ENCODE results near the gene GMPPB. TPM values are rescaled to one million over a fixed set of nuclear protein-coding genes. Genes with fewer than 3 reads are reported as not detected.

Gene GMPPB
- total and polyA plus RNA-seq, 9 of the 15 experiments (the other 6 are each of a cell fraction or from before 2014, with no cell fraction given) = 0.53 to 17.4 (median 8.1) TPM

GRCh38 chr3:49745986-49746385, 22.2 kb upstream of the GMPPB start:
- Histone ChIP-seq H3K27ac (ENCODE audit: extremely low read depth, low read depth, low read length) (no peak overlapping the region), H3K27me3 (ENCODE audit: control insufficient read depth in 2 of 2, insufficient read depth in 2 of 2, low read length in 2 of 2) (no peaks in the 10 kb centered on the region), H3K9me1 (ENCODE audit: control insufficient read depth, insufficient read depth, low read length) (no peaks in the 10 kb centered on the region), H3K9ac (ENCODE audit: insufficient read depth in 1 of 2, low read depth in 2 of 2, low read length in 2 of 2) (no peak overlapping the region), H3K4me2 (ENCODE audit: insufficient read depth, low read length) (no peak overlapping the region), H4K20me1 (replicated peaks; ENCODE audit: control insufficient read depth, insufficient read depth, low read length) (no peaks in the 10 kb centered on the region), H3K4me3 (no peak overlapping the region), H3K4me1 (replicated peaks in 1 of 2; ENCODE audit: control insufficient read depth in 2 of 2, insufficient read depth in 2 of 2, low read length in 2 of 2) (no peaks in the 10 kb centered on the region), H3K9me3 (replicated peaks; ENCODE audit: control insufficient read depth, insufficient read depth, low read depth, low read length) (no peaks in the 10 kb centered on the region), H3K36me3 (ENCODE audit: control insufficient read depth, insufficient read depth, low read length) (peaks cover 54% of the 10 kb centered on the region), H2AFZ (ENCODE audit: low read depth, low read length) (no peak overlapping the region), H3K79me2 (ENCODE audit: control insufficient read depth, insufficient read depth, low read length) (peaks cover 17% of the 10 kb centered on the region; the same call in 1 of the 3 replicates)
- no TSS peak for BruUV-seq (replicated peaks)
- CTCF ChIA-PET (ENCODE audit: low intra/inter-chr PET ratio) = no interaction called here
- intact Hi-C loops (cut with micrococcal nuclease) (no loop called here), in situ Hi-C loops (cut with MboI) (no loop called here)
- ATAC-seq (no peak), FAIRE-seq (no peak), DNase-seq (ENCODE audit: extremely low read depth in 1 of 4, low spot score in 3 of 4) (no peak)
- POLR2A ChIA-PET = no interaction called here
- WGBS (ENCODE audit: insufficient coverage, low coverage, missing lambda C conversion rate) = 100% methylated on average over 2 of the region's 2 CpGs
- TF ChIP-seq ZBTB43 (CRISPR knock-in tag; IDR thresholded peaks at IDR 0.05) = no peak
- no peak for TF ChIP-seq ZNF584 (CRISPR knock-in tag; IDR thresholded peaks at IDR 0.05; ENCODE audit: low read depth)
- TF ChIP-seq BRF1 (IDR thresholded peaks at IDR 0.05; ENCODE audit: borderline replicate concordance, extremely low read depth, insufficient read length) = no peak
- TF ChIP-seq ZNF311 (CRISPR knock-in tag; IDR thresholded peaks at IDR 0.05) = no peak
- no peak for TF ChIP-seq ZNF583 (CRISPR knock-in tag; IDR thresholded peaks at IDR 0.05)
- TF ChIP-seq PURB (CRISPR knock-in tag; IDR thresholded peaks at IDR 0.05; ENCODE audit: low read depth) = no peak
- no peak for TF ChIP-seq RBM22 (IDR thresholded peaks at IDR 0.05; ENCODE audit: low read depth, low read length, poor library complexity, severe bottlenecking)
- no peak for TF ChIP-seq ADNP (tag; IDR thresholded peaks at IDR 0.05)
- no peak for TF ChIP-seq ERF (CRISPR knock-in tag; IDR thresholded peaks at IDR 0.05)
- no peak for TF ChIP-seq GABPA (tag; conservative IDR thresholded peaks at IDR 0.05; ENCODE audit: low read depth)
- no peak for TF ChIP-seq ZBTB1 (CRISPR knock-in tag; IDR thresholded peaks at IDR 0.05; ENCODE audit: borderline replicate concordance, low read depth)
- no peak for TF ChIP-seq CEBPZ (IDR thresholded peaks at IDR 0.05; ENCODE audit: borderline replicate concordance, low read depth, low read length)
- TF ChIP-seq ARID3B (CRISPR knock-in tag; IDR thresholded peaks at IDR 0.05; ENCODE audit: borderline replicate concordance) = no peak
- TF ChIP-seq TCF15 (CRISPR knock-in tag; IDR thresholded peaks at IDR 0.05) = no peak
- no peak for TF ChIP-seq NR3C1 (CRISPR knock-in tag; IDR thresholded peaks at IDR 0.05)

Data from K562 (cell line).